SK-N-SH (cell line): ENCODE measurements around the gene C3orf20. TPM values are rescaled to one million over a fixed set of nuclear protein-coding genes. Genes with fewer than 3 reads are reported as not detected.

Experiments
- CTCF ChIA-PET: fragments of 300-600, 350-600 bp; formaldehyde crosslinking; extraction: SDS; loops from one replicate; lab custom pipeline; 2021; lab: Yijun Ruan, JAX
- POLR2A ChIA-PET: fragments of 350-600 bp; sonication (Branson Sonifier 250); formaldehyde crosslinking; extraction: SDS; loops from one replicate; lab custom pipeline; 2020; ENCODE audit warnings: antibody characterized with exemption, inconsistent platforms; lab: Yijun Ruan, JAX
- DNase-seq: peaks from one replicate; pipeline ENCODE4 v3.0.0; 2012
- H2AFZ ChIP-seq: fragments of 200-600 bp; sonication (generic); 2 replicates; pipeline ENCODE4 v1.8.1; 2016; ENCODE audit warnings: antibody characterized with exemption, mild to moderate bottlenecking, low read depth
- H3F3A ChIP-seq: fragments of 200-600 bp; sonication (generic); replicated peaks from 2 replicates; pipeline ENCODE3; 2016; ENCODE audit warnings: antibody characterized with exemption, mild to moderate bottlenecking; ENCODE audit not compliant: insufficient read depth
- H3K27ac ChIP-seq, 2 experiments: fragments of 200-500 bp in 1 of 2; fragments of 200-600 bp in 1 of 2; sonication (Bioruptor generic) in 1 of 2; sonication (generic), shearing (Covaris generic) in 1 of 2; 2 replicates each; pipeline versions ENCODE4 v1.5.1 to v1.6.1; 2014 to 2016; ENCODE audit warnings: low read depth in 2 of 2, inconsistent platforms in 1 of 2, low read length in 1 of 2, mild to moderate bottlenecking in 1 of 2, mixed read lengths in 1 of 2
- H3K27me3 ChIP-seq: fragments of 200-600 bp; sonication (generic), shearing (Covaris generic); 2 replicates; pipeline ENCODE4 v1.6.1; 2016; ENCODE audit warnings: mixed run types; ENCODE audit not compliant: insufficient read depth
- H3K36me3 ChIP-seq, 2 experiments: fragments of 200-500 bp in 1 of 2; fragments of 200-600 bp in 1 of 2; sonication (Bioruptor generic) in 1 of 2; sonication (generic) in 1 of 2; replicated peaks in 1 of 2; 2 replicates each; pipeline versions ENCODE3 to v1.5.1; 2014 to 2016; ENCODE audit warnings: low read length in 1 of 2, mild to moderate bottlenecking in 1 of 2; ENCODE audit not compliant: insufficient read depth in 2 of 2, control insufficient read depth in 1 of 2
- H3K4me1 ChIP-seq, 2 experiments: fragments of 200-500 bp in 1 of 2; fragments of 200-600 bp in 1 of 2; sonication (Bioruptor generic) in 1 of 2; sonication (generic), shearing (Covaris generic) in 1 of 2; 2 replicates each; pipeline versions ENCODE4 v1.5.1 to v1.6.1; 2014 to 2016; ENCODE audit warnings: low read depth in 1 of 2, low read length in 1 of 2, mixed run types in 1 of 2; ENCODE audit not compliant: insufficient read depth in 2 of 2, control insufficient read depth in 1 of 2
- H3K4me2 ChIP-seq: fragments of 200-600 bp; sonication (generic), shearing (Covaris generic); 2 replicates; pipeline ENCODE4 v1.6.1; 2017; ENCODE audit warnings: mixed run types
- H3K4me3 ChIP-seq, 2 experiments: fragments of 200-500 bp in 1 of 2; fragments of 200-600 bp in 1 of 2; sonication (Bioruptor generic) in 1 of 2; sonication (generic), shearing (Covaris generic) in 1 of 2; 2 replicates each; pipeline versions ENCODE4 v1.5.1 to v1.8.1; 2014 to 2016; ENCODE audit warnings: low read depth in 2 of 2, inconsistent platforms in 1 of 2, low read length in 1 of 2, mild to moderate bottlenecking in 1 of 2, mixed read lengths in 1 of 2, moderate library complexity in 1 of 2
- H3K79me2 ChIP-seq: fragments of 200-600 bp; sonication (generic); 2 replicates; pipeline ENCODE4 v1.8.1; 2017; ENCODE audit warnings: mild to moderate bottlenecking; ENCODE audit not compliant: insufficient read depth
- H3K9ac ChIP-seq: fragments of 200-600 bp; sonication (generic); 2 replicates; pipeline ENCODE4 v1.6.1; 2017; ENCODE audit warnings: mixed run types
- H3K9me2 ChIP-seq: fragments of 200-600 bp; sonication (generic); 2 replicates; pipeline ENCODE4 v1.6.1; 2017; ENCODE audit warnings: mixed run types
- H3K9me3 ChIP-seq: fragments of 200-600 bp; sonication (generic); 2 replicates; pipeline ENCODE4 v1.6.1; 2017; ENCODE audit warnings: mixed run types, mild to moderate bottlenecking, moderate library complexity
- H4K20me1 ChIP-seq: fragments of 200-600 bp; sonication (generic); 2 replicates; pipeline ENCODE4 v1.6.1; 2017; ENCODE audit warnings: mild to moderate bottlenecking, mixed run types; ENCODE audit not compliant: insufficient read depth
- CHD2 ChIP-seq: fragments of 150-350 bp; IDR thresholded peaks from 2 replicates; pipeline ENCODE4 v1.6.1; 2018; ENCODE audit warnings: low read length; ENCODE audit not compliant: partially characterized antibody
- ELF1 ChIP-seq: IDR thresholded peaks from 2 replicates; pipeline ENCODE4 v1.4.0; 2012
- EP300 ChIP-seq, 2 experiments: IDR thresholded peaks; 2 replicates each; pipeline versions ENCODE4 v1.4.0 to v1.6.1; 2012; ENCODE audit warnings: borderline replicate concordance in 1 of 2, low read depth in 1 of 2, low read length in 1 of 2
- EZH2phosphoT487 ChIP-seq: fragments of 200-600 bp; sonication (generic); IDR thresholded peaks from 2 replicates; pipeline ENCODE4 v1.6.1; 2017; ENCODE audit warnings: low read depth, mixed run types, mild to moderate bottlenecking, antibody characterized with exemption, moderate library complexity, borderline replicate concordance
- FOSL2 ChIP-seq: IDR thresholded peaks from 2 replicates; pipeline ENCODE4 v1.4.0; 2012; ENCODE audit warnings: low read depth, mild to moderate bottlenecking, moderate library complexity, borderline replicate concordance
- FOXM1 ChIP-seq: IDR thresholded peaks from 2 replicates; pipeline ENCODE4 v1.4.0; 2012; ENCODE audit warnings: low read depth, mild to moderate bottlenecking
- GATA2 ChIP-seq: sonication (generic); formaldehyde crosslinking; IDR thresholded peaks from 2 replicates; pipeline ENCODE4 v1.5.0; 2020; ENCODE audit warnings: mild to moderate bottlenecking, missing genetic modification reagents
- PBX3 ChIP-seq: IDR thresholded peaks from 2 replicates; pipeline ENCODE4; 2012
- RAD21 ChIP-seq: IDR thresholded peaks from 2 replicates; pipeline ENCODE4 v1.6.1; 2012; ENCODE audit warnings: mild to moderate bottlenecking, low read length
- RFX5 ChIP-seq: IDR thresholded peaks from 2 replicates; pipeline ENCODE4 v1.6.1; 2012; ENCODE audit warnings: mild to moderate bottlenecking, improper control_type of control experiment, low read length
- RXRA ChIP-seq: IDR thresholded peaks from 2 replicates; pipeline ENCODE4 v1.4.0; 2012; ENCODE audit warnings: low read depth, mild to moderate bottlenecking, borderline replicate concordance
- SMC3 ChIP-seq: IDR thresholded peaks from 2 replicates; pipeline ENCODE4 v1.6.1; 2012; ENCODE audit warnings: low read depth, low read length, improper control_type of control experiment
- TAF1 ChIP-seq: IDR thresholded peaks from 2 replicates; pipeline ENCODE4 v1.6.1; 2012; ENCODE audit warnings: low read depth, mild to moderate bottlenecking, low read length, moderate library complexity, borderline replicate concordance
- TEAD4 ChIP-seq: IDR thresholded peaks from 2 replicates; pipeline ENCODE4 v1.4.0; 2012; ENCODE audit warnings: mild to moderate bottlenecking, borderline replicate concordance; ENCODE audit not compliant: insufficient read depth
- USF1 ChIP-seq: IDR thresholded peaks from 2 replicates; pipeline ENCODE4 v1.4.0; 2012; ENCODE audit warnings: low read depth, borderline replicate concordance
- YY1 ChIP-seq: IDR thresholded peaks from 2 replicates; pipeline ENCODE4 v1.4.0; 2012; ENCODE audit warnings: low read depth, mild to moderate bottlenecking
- WGBS: methylation state at CpG from one replicate; pipeline ENCODE4 v1.1.6; 2017; ENCODE audit warnings: low lambda C conversion rate; 5-methylcytosine and 5-hydroxymethylcytosine counted together
- polyA plus RNA-seq, 3 experiments: library from polyadenylated mRNA; depleted of rRNA; stranded (reverse); fragments of >200 nt; gene quantifications; 2 replicates each; pipeline ENCODE4 v1.2.3, GENCODE V29; 2012
- TF ChIP-seq, protein P1 (sequence below): IDR thresholded peaks from 2 replicates; pipeline ENCODE4 v1.6.1; 2012; ENCODE audit warnings: mild to moderate bottlenecking, low read depth, low read length, moderate library complexity
- TF ChIP-seq, protein P2 (sequence below): fragments of 150-350 bp; IDR thresholded peaks from 2 replicates; pipeline ENCODE4 v1.6.1; 2016; ENCODE audit warnings: mild to moderate bottlenecking, low read depth, low read length

C3orf20 gene
- polyA plus RNA-seq, 1 of the 3 experiments (the other 2 are of a cell fraction), result not detected

DNA sequence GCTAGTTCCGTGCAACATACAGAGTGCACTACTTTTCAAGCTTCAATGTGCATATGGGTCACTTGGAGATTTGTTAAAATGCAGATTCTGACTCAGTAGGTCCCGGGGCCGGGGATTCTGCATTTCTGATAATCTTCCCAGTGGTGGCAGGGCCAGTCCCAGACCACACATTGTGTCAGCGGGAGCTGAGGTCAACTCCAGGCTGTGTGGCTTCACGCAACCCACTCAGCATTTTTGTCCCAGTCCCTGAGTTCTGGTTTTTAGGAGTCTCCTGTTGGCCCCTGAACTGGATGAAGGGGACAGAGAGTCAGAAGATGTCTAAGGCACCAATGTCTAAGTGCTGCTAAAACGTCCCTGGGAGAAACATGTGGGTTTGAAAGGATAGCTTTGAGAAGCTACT, 49.5 kb upstream of the C3orf20 start:
- CTCF ChIA-PET, result no interaction called here
- TF ChIP-seq USF1 (no peak), YY1 (no peak), FOXM1 (no peak), SMC3 (no peak), GATA2 (no peak), EP300 (IDR thresholded peaks at IDR 0.05; ENCODE audit: borderline replicate concordance in 1 of 2, low read depth in 1 of 2, low read length in 1 of 2) (no peak)
- TF ChIP-seq, protein P1, sequence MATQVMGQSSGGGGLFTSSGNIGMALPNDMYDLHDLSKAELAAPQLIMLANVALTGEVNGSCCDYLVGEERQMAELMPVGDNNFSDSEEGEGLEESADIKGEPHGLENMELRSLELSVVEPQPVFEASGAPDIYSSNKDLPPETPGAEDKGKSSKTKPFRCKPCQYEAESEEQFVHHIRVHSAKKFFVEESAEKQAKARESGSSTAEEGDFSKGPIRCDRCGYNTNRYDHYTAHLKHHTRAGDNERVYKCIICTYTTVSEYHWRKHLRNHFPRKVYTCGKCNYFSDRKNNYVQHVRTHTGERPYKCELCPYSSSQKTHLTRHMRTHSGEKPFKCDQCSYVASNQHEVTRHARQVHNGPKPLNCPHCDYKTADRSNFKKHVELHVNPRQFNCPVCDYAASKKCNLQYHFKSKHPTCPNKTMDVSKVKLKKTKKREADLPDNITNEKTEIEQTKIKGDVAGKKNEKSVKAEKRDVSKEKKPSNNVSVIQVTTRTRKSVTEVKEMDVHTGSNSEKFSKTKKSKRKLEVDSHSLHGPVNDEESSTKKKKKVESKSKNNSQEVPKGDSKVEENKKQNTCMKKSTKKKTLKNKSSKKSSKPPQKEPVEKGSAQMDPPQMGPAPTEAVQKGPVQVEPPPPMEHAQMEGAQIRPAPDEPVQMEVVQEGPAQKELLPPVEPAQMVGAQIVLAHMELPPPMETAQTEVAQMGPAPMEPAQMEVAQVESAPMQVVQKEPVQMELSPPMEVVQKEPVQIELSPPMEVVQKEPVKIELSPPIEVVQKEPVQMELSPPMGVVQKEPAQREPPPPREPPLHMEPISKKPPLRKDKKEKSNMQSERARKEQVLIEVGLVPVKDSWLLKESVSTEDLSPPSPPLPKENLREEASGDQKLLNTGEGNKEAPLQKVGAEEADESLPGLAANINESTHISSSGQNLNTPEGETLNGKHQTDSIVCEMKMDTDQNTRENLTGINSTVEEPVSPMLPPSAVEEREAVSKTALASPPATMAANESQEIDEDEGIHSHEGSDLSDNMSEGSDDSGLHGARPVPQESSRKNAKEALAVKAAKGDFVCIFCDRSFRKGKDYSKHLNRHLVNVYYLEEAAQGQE, result no peak

GRCh38 chr3:14627815-14628214, 47.1 kb upstream of the C3orf20 start:
- POLR2A ChIA-PET, result no interaction called here
- Histone ChIP-seq H4K20me1 (no peaks in the 10 kb centered on the region), H3K4me3 (no peak overlapping the region), H2AFZ (no peak overlapping the region), H3K36me3 (no peaks in the 10 kb centered on the region), H3K79me2 (no peaks in the 10 kb centered on the region), H3K4me1 (peaks cover 0 to 8% of the 10 kb centered on the region in 2 experiments; a peak in 1 of 4 replicates), H3K9me3 (no peaks in the 10 kb centered on the region), H3K27me3 (no peaks in the 10 kb centered on the region), H3F3A (no peaks in the 10 kb centered on the region), H3K9ac (no peak overlapping the region), H3K27ac (no peak overlapping the region), H3K9me2 (no peaks in the 10 kb centered on the region), H3K4me2 (no peak overlapping the region)
- no peak for DNase-seq
- CTCF ChIA-PET, result interaction anchor here (0.6 kb wide), 1 partner anchor 335 kb away, joined by 3 read pairs; no protein-coding TSS in a partner anchor
- WGBS, result 69% methylated on average over 4 of the region's 6 CpGs
- TF ChIP-seq, protein P2, sequence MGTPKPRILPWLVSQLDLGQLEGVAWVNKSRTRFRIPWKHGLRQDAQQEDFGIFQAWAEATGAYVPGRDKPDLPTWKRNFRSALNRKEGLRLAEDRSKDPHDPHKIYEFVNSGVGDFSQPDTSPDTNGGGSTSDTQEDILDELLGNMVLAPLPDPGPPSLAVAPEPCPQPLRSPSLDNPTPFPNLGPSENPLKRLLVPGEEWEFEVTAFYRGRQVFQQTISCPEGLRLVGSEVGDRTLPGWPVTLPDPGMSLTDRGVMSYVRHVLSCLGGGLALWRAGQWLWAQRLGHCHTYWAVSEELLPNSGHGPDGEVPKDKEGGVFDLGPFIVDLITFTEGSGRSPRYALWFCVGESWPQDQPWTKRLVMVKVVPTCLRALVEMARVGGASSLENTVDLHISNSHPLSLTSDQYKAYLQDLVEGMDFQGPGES, result no peak
- no peak for TF ChIP-seq TEAD4
- TF ChIP-seq YY1, result no peak
- no peak for TF ChIP-seq TAF1
- no peak for TF ChIP-seq FOSL2
- no peak for TF ChIP-seq RFX5
- TF ChIP-seq ELF1, result no peak
- no peak for TF ChIP-seq PBX3
- no peak for TF ChIP-seq EZH2phosphoT487
- TF ChIP-seq CHD2, result no peak
- no peak for TF ChIP-seq RAD21
- TF ChIP-seq EP300 (IDR thresholded peaks at IDR 0.05; ENCODE audit: borderline replicate concordance in 1 of 2, low read depth in 1 of 2, low read length in 1 of 2), result no peak
- TF ChIP-seq RXRA, result no peak

More for the DNA sequence above, 49.5 kb upstream of the C3orf20 start:
- no peak overlapping the region for H3K9ac ChIP-seq
- no peaks in the 10 kb centered on the region for H4K20me1 ChIP-seq
- H3K79me2 ChIP-seq, result no peaks in the 10 kb centered on the region
- no peak overlapping the region for H3K27ac ChIP-seq
- H3F3A ChIP-seq, result no peaks in the 10 kb centered on the region
- POLR2A ChIA-PET, result no interaction called here
- H2AFZ ChIP-seq, result no peak overlapping the region
- H3K36me3 ChIP-seq, result no peaks in the 10 kb centered on the region
- H3K9me2 ChIP-seq, result no peaks in the 10 kb centered on the region
- peaks cover 0 to 9% of the 10 kb centered on the region in 2 experiments; a peak in 1 of 4 replicates for H3K4me1 ChIP-seq
- H3K4me3 ChIP-seq, result no peak overlapping the region
- H3K27me3 ChIP-seq, result no peaks in the 10 kb centered on the region
- no peak overlapping the region for H3K4me2 ChIP-seq
- no peak for DNase-seq
- 62% methylated on average over 6 of the region's 6 CpGs for WGBS
- no peaks in the 10 kb centered on the region for H3K9me3 ChIP-seq
